ENCODE measurements around the gene SPTBN4.

DNA sequence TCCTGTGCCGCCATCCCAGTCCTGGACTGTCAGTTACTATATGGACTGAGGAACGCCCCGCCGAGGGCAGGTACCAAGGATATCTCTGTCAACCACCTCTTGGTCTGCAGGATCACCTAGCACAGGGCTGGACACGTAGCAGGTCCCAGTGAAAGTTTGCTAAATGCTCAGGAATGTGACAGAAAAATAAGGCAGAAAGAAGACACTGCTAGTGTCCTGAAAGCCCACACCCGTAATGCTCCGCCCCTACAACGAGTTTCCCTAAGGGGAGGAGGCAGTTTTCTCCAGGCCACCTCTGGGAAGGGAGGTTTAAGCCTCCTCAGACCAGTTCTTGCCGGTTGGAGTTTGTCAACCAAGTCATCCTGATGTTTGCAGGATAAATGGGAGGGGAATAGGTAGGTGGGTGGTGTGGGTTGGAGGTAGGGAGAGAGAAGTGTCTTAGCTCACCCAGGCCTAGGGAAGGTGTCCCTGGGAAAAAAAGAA, 21.0 kb upstream of the SPTBN4 start:
- TF ChIP-seq, protein P1, sequence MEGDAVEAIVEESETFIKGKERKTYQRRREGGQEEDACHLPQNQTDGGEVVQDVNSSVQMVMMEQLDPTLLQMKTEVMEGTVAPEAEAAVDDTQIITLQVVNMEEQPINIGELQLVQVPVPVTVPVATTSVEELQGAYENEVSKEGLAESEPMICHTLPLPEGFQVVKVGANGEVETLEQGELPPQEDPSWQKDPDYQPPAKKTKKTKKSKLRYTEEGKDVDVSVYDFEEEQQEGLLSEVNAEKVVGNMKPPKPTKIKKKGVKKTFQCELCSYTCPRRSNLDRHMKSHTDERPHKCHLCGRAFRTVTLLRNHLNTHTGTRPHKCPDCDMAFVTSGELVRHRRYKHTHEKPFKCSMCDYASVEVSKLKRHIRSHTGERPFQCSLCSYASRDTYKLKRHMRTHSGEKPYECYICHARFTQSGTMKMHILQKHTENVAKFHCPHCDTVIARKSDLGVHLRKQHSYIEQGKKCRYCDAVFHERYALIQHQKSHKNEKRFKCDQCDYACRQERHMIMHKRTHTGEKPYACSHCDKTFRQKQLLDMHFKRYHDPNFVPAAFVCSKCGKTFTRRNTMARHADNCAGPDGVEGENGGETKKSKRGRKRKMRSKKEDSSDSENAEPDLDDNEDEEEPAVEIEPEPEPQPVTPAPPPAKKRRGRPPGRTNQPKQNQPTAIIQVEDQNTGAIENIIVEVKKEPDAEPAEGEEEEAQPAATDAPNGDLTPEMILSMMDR (IDR thresholded peaks at IDR 0.05): no peak
- TF ChIP-seq POLR2A (IDR thresholded peaks at IDR 0.05): no peak

All from Peyer's patch (tissue), 4 donors.